SK-N-SH (cell line): ENCODE measurements around the gene HOXA5.

Experiments
- EP300 ChIP-seq, 2 experiments: IDR thresholded peaks; 2 replicates each; pipeline versions ENCODE4 v1.4.0 to v1.6.1; 2012; ENCODE audit warnings: borderline replicate concordance in 1 of 2, low read depth in 1 of 2, low read length in 1 of 2
- EZH2phosphoT487 ChIP-seq: fragments of 200-600 bp; sonication (generic); IDR thresholded peaks from 2 replicates; pipeline ENCODE4 v1.6.1; 2017; ENCODE audit warnings: low read depth, mixed run types, mild to moderate bottlenecking, antibody characterized with exemption, moderate library complexity, borderline replicate concordance
- MXI1 ChIP-seq: IDR thresholded peaks from 2 replicates; pipeline ENCODE4 v1.6.1; 2012; ENCODE audit warnings: mild to moderate bottlenecking, low read depth, low read length, improper control_type of control experiment
- NFIC ChIP-seq: IDR thresholded peaks from 2 replicates; pipeline ENCODE4 v1.4.0; 2012; ENCODE audit warnings: borderline replicate concordance
- RAD21 ChIP-seq: IDR thresholded peaks from 2 replicates; pipeline ENCODE4 v1.6.1; 2012; ENCODE audit warnings: mild to moderate bottlenecking, low read length
- TAF1 ChIP-seq: IDR thresholded peaks from 2 replicates; pipeline ENCODE4 v1.6.1; 2012; ENCODE audit warnings: low read depth, mild to moderate bottlenecking, low read length, moderate library complexity, borderline replicate concordance
- TF ChIP-seq, protein P1 (sequence below): fragments of 150-350 bp; IDR thresholded peaks from 2 replicates; pipeline ENCODE4 v1.6.1; 2017; ENCODE audit warnings: antibody characterized with exemption, low read length, low read depth, borderline replicate concordance
- TF ChIP-seq, protein P2 (sequence below): fragments of 200-600 bp; sonication (generic); IDR thresholded peaks from 2 replicates; pipeline ENCODE4 v1.6.1; 2017; ENCODE audit warnings: antibody characterized with exemption, mild to moderate bottlenecking, moderate library complexity

GRCh38 chr7:27181795-27182275 lies 38.4 kb upstream of the HOXA5 start:
- TF ChIP-seq, protein P1, sequence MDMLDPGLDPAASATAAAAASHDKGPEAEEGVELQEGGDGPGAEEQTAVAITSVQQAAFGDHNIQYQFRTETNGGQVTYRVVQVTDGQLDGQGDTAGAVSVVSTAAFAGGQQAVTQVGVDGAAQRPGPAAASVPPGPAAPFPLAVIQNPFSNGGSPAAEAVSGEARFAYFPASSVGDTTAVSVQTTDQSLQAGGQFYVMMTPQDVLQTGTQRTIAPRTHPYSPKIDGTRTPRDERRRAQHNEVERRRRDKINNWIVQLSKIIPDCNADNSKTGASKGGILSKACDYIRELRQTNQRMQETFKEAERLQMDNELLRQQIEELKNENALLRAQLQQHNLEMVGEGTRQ = no peak
- TF ChIP-seq, protein P2, sequence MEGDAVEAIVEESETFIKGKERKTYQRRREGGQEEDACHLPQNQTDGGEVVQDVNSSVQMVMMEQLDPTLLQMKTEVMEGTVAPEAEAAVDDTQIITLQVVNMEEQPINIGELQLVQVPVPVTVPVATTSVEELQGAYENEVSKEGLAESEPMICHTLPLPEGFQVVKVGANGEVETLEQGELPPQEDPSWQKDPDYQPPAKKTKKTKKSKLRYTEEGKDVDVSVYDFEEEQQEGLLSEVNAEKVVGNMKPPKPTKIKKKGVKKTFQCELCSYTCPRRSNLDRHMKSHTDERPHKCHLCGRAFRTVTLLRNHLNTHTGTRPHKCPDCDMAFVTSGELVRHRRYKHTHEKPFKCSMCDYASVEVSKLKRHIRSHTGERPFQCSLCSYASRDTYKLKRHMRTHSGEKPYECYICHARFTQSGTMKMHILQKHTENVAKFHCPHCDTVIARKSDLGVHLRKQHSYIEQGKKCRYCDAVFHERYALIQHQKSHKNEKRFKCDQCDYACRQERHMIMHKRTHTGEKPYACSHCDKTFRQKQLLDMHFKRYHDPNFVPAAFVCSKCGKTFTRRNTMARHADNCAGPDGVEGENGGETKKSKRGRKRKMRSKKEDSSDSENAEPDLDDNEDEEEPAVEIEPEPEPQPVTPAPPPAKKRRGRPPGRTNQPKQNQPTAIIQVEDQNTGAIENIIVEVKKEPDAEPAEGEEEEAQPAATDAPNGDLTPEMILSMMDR = no peak
- TF ChIP-seq NFIC (no peak), MXI1 (no peak), RAD21 (no peak), TAF1 (no peak), EP300 (IDR thresholded peaks at IDR 0.05; ENCODE audit: borderline replicate concordance in 1 of 2, low read depth in 1 of 2, low read length in 1 of 2) (no peak), EZH2phosphoT487 (no peak)
